GM20000 (cell line): ENCODE data around the gene BMP8A.
"Not testable (repeated sequence)": the region's sequence is repeated elsewhere in the genome, so short reads cannot be mapped to it uniquely, and the experiment has no call there.

Experiments used
- DNase-seq: peaks from one replicate; pipeline ENCODE4 v3.0.0; 2012; ENCODE audit warnings: low spot score
- CTCF ChIP-seq: IDR thresholded peaks from 2 replicates; pipeline ENCODE4 v1.5.1; 2012; ENCODE audit warnings: mild to moderate bottlenecking, control low read depth; ENCODE audit errors: extremely low read depth, missing control alignments

The BMP8A gene

GRCh38 chr1:39491146-39491921, at the start of gene BMP8A:
BMP8A (plus strand) TSS chr1:39491636; CDS start chr1:39491992, 356 bp downstream.
- peak; percentile 97 for DNase-seq
- TF ChIP-seq CTCF: no peak

GRCh38 chr1:39441797-39442196, 49.6 kb upstream of the BMP8A start:
- no peak for DNase-seq
- no peak for TF ChIP-seq CTCF

- DNase-seq: no peak
- no peak for TF ChIP-seq CTCF
These were observed 45.9 kb upstream of the BMP8A start for GRCh38 chr1:39445573-39445972.

GRCh38 chr1:39446986-39447567, 44.4 kb upstream of the BMP8A start:
- TF ChIP-seq CTCF: no peak

GRCh38 chr1:39450041-39450440, 41.4 kb upstream of the BMP8A start:
- DNase-seq: not testable (repeated sequence)

More at GRCh38 chr1:39446986-39447567, 44.4 kb upstream of the BMP8A start:
- no peak for DNase-seq

GRCh38 chr1:39450956-39451606, 40.4 kb upstream of the BMP8A start:
- DNase-seq: no peak
- TF ChIP-seq CTCF: no peak

GRCh38 chr1:39452081-39452480, 39.4 kb upstream of the BMP8A start:
- no peak for DNase-seq
- TF ChIP-seq CTCF: no peak
